Mucosa of rectum (tissue), 2 donors: ENCODE results near the gene CH25H.

Source experiments
- H3K27ac ChIP-seq, 2 donors: one replicate each; pipeline ENCODE4 v1.7.0; 2013; ENCODE audit warnings: inconsistent platforms in 2 of 2, low read depth in 2 of 2, low read length in 2 of 2
- H3K27me3 ChIP-seq, 2 donors: one replicate each; pipeline ENCODE4 v1.7.0; 2013; ENCODE audit warnings: low read length in 2 of 2; ENCODE audit not compliant: control insufficient read depth in 2 of 2, insufficient read depth in 2 of 2
- H3K36me3 ChIP-seq, 2 donors: one replicate each; pipeline ENCODE4 v1.7.0; 2013; ENCODE audit warnings: low read length in 2 of 2; ENCODE audit not compliant: control insufficient read depth in 2 of 2, insufficient read depth in 2 of 2
- H3K4me1 ChIP-seq, 2 donors: one replicate each; pipeline ENCODE4 v1.7.0; 2013; ENCODE audit warnings: low read length in 2 of 2, mild to moderate bottlenecking in 1 of 2; ENCODE audit not compliant: control insufficient read depth in 2 of 2, insufficient read depth in 2 of 2
- H3K4me3 ChIP-seq, 2 donors: one replicate each; pipeline ENCODE4 v1.7.0; 2013; ENCODE audit warnings: low read length in 2 of 2
- H3K9ac ChIP-seq, 2 donors: one replicate each; pipeline ENCODE4 v1.7.0; 2013; ENCODE audit warnings: low read length in 2 of 2, low read depth in 1 of 2, mild to moderate bottlenecking in 1 of 2
- H3K9me3 ChIP-seq, 2 donors: one replicate each; pipeline ENCODE4 v1.7.0; 2013; ENCODE audit warnings: low read length in 2 of 2; ENCODE audit not compliant: control insufficient read depth in 2 of 2
- donor health status: healthy.
- donor health status: Normal muscosa, but diverticular disease.

The CH25H gene

DNA sequence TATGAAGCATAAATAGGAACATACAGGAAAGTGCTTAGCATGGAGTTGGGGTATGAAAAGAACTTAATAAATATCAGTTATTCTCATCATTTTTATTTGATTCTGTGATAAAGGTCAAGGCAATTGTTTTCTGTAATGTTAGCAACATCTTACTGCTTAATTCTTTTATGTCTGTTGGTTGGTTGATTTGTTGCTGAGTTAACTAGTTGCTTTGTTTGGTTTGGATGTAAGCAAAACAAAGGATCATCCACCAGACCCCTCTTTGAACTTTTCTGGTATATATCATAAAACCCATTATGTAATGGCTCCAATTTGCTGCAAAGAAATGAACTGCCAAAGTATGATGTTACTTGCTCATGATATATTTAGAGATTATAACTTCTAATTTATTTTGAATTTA is 44.5 kb downstream of the CH25H start:
- H3K9me3 ChIP-seq: no peaks in the 10 kb centered on the region
- no peak overlapping the region for H3K27ac ChIP-seq
- no peaks in the 10 kb centered on the region for H3K27me3 ChIP-seq
- H3K9ac ChIP-seq: no peak overlapping the region
- H3K4me3 ChIP-seq: no peak overlapping the region
- H3K4me1 ChIP-seq: no peaks in the 10 kb centered on the region
- no peaks in the 10 kb centered on the region for H3K36me3 ChIP-seq

DNA sequence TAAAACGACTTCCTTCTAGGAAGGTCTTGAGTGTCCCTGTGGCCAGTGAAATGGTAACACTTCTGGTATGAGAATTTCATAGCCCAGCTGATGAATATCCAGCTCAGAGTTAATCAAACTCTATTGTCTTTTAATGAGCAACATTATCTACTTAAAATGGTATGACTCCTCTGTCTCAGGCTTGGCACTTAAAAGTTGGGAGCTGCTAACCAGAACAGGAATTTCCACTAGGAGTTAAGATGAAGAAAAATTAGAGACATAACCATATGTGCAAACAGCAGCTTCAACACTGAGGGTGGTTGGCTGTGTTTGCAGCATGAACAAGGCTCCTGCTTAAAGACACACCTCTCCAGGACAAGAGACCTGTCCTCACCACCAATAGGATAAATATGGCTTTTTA is 46.8 kb downstream of the CH25H start:
- Histone ChIP-seq H3K27ac (no peak overlapping the region), H3K36me3 (no peaks in the 10 kb centered on the region), H3K4me1 (no peaks in the 10 kb centered on the region), H3K27me3 (no peaks in the 10 kb centered on the region), H3K9ac (no peak overlapping the region), H3K4me3 (no peak overlapping the region), H3K9me3 (no peaks in the 10 kb centered on the region)

DNA sequence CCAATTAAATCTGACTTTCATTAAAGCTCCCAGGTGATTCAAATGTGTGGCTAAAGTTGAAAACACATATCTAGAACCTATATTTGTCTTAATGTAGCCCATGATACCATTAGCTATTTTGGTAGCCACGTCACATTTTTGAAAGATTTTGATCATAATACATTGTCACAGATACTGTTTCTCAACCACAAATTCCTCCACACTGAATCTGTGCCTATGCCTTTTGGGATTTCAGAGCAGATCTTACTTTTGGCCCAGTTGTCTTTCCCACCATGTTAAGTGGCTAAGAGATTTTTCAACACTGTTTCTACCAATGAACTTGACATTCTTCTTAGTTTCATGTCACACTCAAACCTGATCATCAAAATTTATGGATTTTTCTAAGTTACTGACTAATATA is 47.4 kb downstream of the CH25H start:
- H3K27me3 ChIP-seq: no peaks in the 10 kb centered on the region
- H3K9ac ChIP-seq: no peak overlapping the region
- no peak overlapping the region for H3K4me3 ChIP-seq
- H3K9me3 ChIP-seq: no peaks in the 10 kb centered on the region
- H3K36me3 ChIP-seq: no peaks in the 10 kb centered on the region
- no peak overlapping the region for H3K27ac ChIP-seq
- no peaks in the 10 kb centered on the region for H3K4me1 ChIP-seq

DNA sequence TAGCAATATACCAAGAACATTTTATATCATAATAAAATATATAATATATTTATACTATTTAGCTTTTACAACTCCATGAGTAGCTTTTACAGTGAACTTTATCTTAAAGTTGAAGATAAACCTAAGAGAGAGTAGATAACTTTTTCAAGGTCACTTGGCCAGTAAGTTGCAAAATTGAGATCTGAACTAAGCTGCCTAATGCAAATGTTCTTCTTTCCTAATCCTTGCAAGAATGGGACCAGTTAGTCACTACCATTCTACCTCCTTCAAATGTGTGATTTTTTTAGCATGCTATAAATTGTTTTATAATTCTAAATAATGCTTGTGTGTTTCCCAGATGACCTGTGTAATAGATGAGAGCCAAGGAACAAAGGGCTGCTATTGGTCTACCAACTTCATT is 47.8 kb downstream of the CH25H start:
- Histone ChIP-seq H3K4me3 (no peak overlapping the region), H3K27me3 (no peaks in the 10 kb centered on the region), H3K9me3 (no peaks in the 10 kb centered on the region), H3K9ac (no peak overlapping the region), H3K36me3 (no peaks in the 10 kb centered on the region), H3K27ac (no peak overlapping the region), H3K4me1 (no peaks in the 10 kb centered on the region)

DNA sequence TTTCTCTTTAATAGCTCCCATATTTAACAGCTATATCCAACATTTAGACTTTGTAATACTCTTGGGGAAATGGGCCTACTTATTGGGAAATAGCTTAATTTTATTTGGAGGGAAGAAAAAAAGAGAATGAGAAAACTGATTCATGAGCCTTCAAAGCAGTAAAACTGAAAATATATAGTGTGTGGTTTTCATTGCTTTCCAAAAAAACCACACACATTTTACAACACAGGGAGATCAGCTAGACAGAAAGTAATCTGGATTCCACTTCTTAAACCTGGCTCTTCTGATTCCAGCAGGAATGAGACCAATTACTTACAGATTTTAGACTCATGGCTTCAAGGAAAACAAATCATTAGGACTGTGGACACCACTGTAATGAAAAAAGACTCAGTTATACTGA is 48.7 kb downstream of the CH25H start:
- H3K27me3 ChIP-seq: no peaks in the 10 kb centered on the region
- no peaks in the 10 kb centered on the region for H3K4me1 ChIP-seq
- H3K36me3 ChIP-seq: no peaks in the 10 kb centered on the region
- H3K9me3 ChIP-seq: no peaks in the 10 kb centered on the region
- no peak overlapping the region for H3K4me3 ChIP-seq
- H3K9ac ChIP-seq: no peak overlapping the region
- no peak overlapping the region for H3K27ac ChIP-seq

DNA sequence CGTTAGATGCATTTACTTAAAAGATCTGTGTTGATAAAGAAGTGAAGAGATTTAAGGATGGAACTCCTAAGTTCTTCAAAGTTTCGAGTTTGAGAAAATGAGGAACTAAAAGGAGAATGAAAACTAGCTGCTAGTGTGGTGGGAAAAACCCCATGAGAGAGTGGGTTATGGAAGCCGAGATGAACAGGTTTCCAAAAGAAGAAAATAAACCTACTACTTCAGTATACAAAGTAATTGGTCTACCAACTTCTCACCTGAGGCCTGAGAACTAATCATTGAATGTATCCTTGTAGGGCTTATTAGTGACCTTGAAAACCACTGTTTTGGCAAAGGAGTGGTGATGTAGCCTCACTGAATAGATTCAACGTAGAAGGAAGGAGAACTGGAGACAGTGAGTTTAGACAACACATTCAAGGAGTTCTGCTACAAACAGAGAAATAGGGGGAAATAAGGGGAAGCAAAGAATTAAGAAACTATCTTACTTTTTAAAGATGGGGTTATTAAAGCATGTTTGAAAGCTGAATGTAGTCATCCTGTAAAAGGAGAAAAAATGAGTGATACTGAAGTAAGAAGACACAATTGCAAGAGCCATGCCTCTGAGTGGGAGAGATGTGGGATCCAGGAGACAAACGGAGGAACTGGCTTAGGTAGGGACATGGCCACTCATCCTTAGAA is 50.8 kb downstream of the CH25H start:
- Histone ChIP-seq H3K9ac (no peak overlapping the region), H3K36me3 (no peaks in the 10 kb centered on the region), H3K27ac (no peak overlapping the region), H3K4me3 (no peak overlapping the region), H3K4me1 (no peaks in the 10 kb centered on the region), H3K9me3 (no peaks in the 10 kb centered on the region), H3K27me3 (no peaks in the 10 kb centered on the region)
